Muscle of back (tissue), 11 donors: ENCODE measurements around the gene P4HB. TPM values are rescaled to one million over a fixed set of nuclear protein-coding genes. Genes with fewer than 3 reads are reported as not detected.

Experiments used
- DNase-seq, 3 donors: peaks; one replicate each; pipeline versions ENCODE4 v3.0.0 to v3.0.0-alpha.2; 2013
- polyA plus RNA-seq, 10 donors: library from polyadenylated mRNA; unstranded; fragments of 120-200 nt; gene quantifications; one replicate each; pipeline ENCODE4 v1.2.1, GENCODE V29; 2013; ENCODE audit not compliant: insufficient read length in 10 of 10

P4HB gene
- polyA plus RNA-seq, 10 donors: 359 to 534 (median 424) TPM

GRCh38 chr17:81794074-81794476, 66.3 kb downstream of the P4HB start:
- DNase-seq: no peak

Other genes starting within 250 kb of the P4HB start
- gene NPLOC4, start 223.4 kb downstream of the P4HB start, polyA plus RNA-seq: 10 to 100 TPM; 43.8 to 57.8 (median 50.6) TPM
- gene TSPAN10, start 223.3 kb downstream of the P4HB start, polyA plus RNA-seq: 1 to 10 TPM in 4 of 10 donors, under 1 TPM in 6; 0.49 to 1.4 (median 0.92) TPM
- gene PDE6G, start 204.0 kb downstream of the P4HB start, polyA plus RNA-seq: 1 to 10 TPM; 2.5 to 5.0 (median 3.4) TPM
- 10 to 100 TPM in 4 of 10 donors, 1 to 10 TPM in 6; 6.0 to 15.8 (median 8.8) TPM for gene OXLD1, start 193.9 kb downstream of the P4HB start, polyA plus RNA-seq
- gene CCDC137, start 193.8 kb downstream of the P4HB start, polyA plus RNA-seq: 10 to 100 TPM in 9 of 10 donors, 1 to 10 TPM in 1; 8.8 to 16.1 (median 12.5) TPM
- 10 to 100 TPM; 23.4 to 34.1 (median 27.2) TPM for gene ARL16, start 176.7 kb downstream of the P4HB start, polyA plus RNA-seq
- gene HGS, start 176.5 kb downstream of the P4HB start, polyA plus RNA-seq: 10 to 100 TPM; 41.5 to 61.6 (median 46.8) TPM
- gene MRPL12, start 157.2 kb downstream of the P4HB start, polyA plus RNA-seq: 10 to 100 TPM; 44.5 to 62.6 (median 51.9) TPM
- 1 to 10 TPM; 1.7 to 4.9 (median 3.7) TPM for gene SLC25A10, start 148.3 kb downstream of the P4HB start, polyA plus RNA-seq
- gene GCGR, start 56.4 kb downstream of the P4HB start, polyA plus RNA-seq: under 1 TPM in 1 of 10 donors, not detected in 9; 0.10 TPM
- gene MCRIP1, start 27.2 kb downstream of the P4HB start, polyA plus RNA-seq: 100 to 1,000 TPM in 5 of 10 donors, 10 to 100 TPM in 5; 67.2 to 139 (median 102) TPM
- gene PPP1R27, start 25.5 kb downstream of the P4HB start, polyA plus RNA-seq: 10 to 100 TPM; 13.2 to 84.6 (median 36.4) TPM
- 100 to 1,000 TPM; 128 to 225 (median 163) TPM for gene ARHGDIA, start 10.8 kb upstream of the P4HB start, polyA plus RNA-seq
- 10 to 100 TPM; 49.7 to 81.7 (median 60.7) TPM for gene ALYREF, start 31.1 kb upstream of the P4HB start, polyA plus RNA-seq
- gene ANAPC11, start 31.2 kb upstream of the P4HB start, polyA plus RNA-seq: 100 to 1,000 TPM in 4 of 10 donors, 10 to 100 TPM in 6; 77.7 to 136 (median 93.3) TPM
- gene NPB, start 41.7 kb upstream of the P4HB start, polyA plus RNA-seq: 1 to 10 TPM in 2 of 10 donors, under 1 TPM in 5, not detected in 3; 0.13 to 1.2 (median 0.64) TPM
- gene PCYT2, start 50.9 kb upstream of the P4HB start, polyA plus RNA-seq: 10 to 100 TPM in 6 of 10 donors, 1 to 10 TPM in 4; 7.9 to 14.0 (median 10.2) TPM
- 1 to 10 TPM; 5.3 to 9.4 (median 6.9) TPM for gene SIRT7, start 57.6 kb upstream of the P4HB start, polyA plus RNA-seq
- 10 to 100 TPM; 12.3 to 14.8 (median 13.9) TPM for gene MAFG, start 67.2 kb upstream of the P4HB start, polyA plus RNA-seq
- gene PYCR1, start 76.8 kb upstream of the P4HB start, polyA plus RNA-seq: 100 to 1,000 TPM in 1 of 10 donors, 10 to 100 TPM in 9; 52.3 to 103 (median 61.8) TPM
- 10 to 100 TPM in 9 of 10 donors, 1 to 10 TPM in 1; 8.9 to 29.8 (median 22.3) TPM for gene MYADML2, start 86.7 kb upstream of the P4HB start, polyA plus RNA-seq
- gene NOTUM, start 100.7 kb upstream of the P4HB start, polyA plus RNA-seq: 1 to 10 TPM; 1.5 to 4.2 (median 2.8) TPM
- 10 to 100 TPM; 15.5 to 28.4 (median 21.6) TPM for gene ASPSCR1, start 117.1 kb upstream of the P4HB start, polyA plus RNA-seq
- 10 to 100 TPM; 26.6 to 42.8 (median 31.0) TPM for gene CENPX, start 162.3 kb upstream of the P4HB start, polyA plus RNA-seq
- gene LRRC45, start 162.8 kb upstream of the P4HB start, polyA plus RNA-seq: 10 to 100 TPM in 3 of 10 donors, 1 to 10 TPM in 7; 5.3 to 12.7 (median 8.5) TPM
- gene RAC3, start 171.1 kb upstream of the P4HB start, polyA plus RNA-seq: 10 to 100 TPM in 2 of 10 donors, 1 to 10 TPM in 8; 4.7 to 27.6 (median 8.2) TPM
- 10 to 100 TPM; 20.6 to 42.5 (median 35.0) TPM for gene DCXR, start 177.2 kb upstream of the P4HB start, polyA plus RNA-seq
- gene RFNG, start 191.3 kb upstream of the P4HB start, polyA plus RNA-seq: 10 to 100 TPM; 18.2 to 39.0 (median 29.2) TPM
- gene GPS1, start 191.4 kb upstream of the P4HB start, polyA plus RNA-seq: 10 to 100 TPM; 60.4 to 72.8 (median 66.1) TPM
- gene DUS1L, start 205.3 kb upstream of the P4HB start, polyA plus RNA-seq: 10 to 100 TPM; 43.1 to 61.5 (median 53.2) TPM
- gene FASN, start 237.7 kb upstream of the P4HB start, polyA plus RNA-seq: 10 to 100 TPM; 17.6 to 47.7 (median 28.6) TPM